ENCODE data around the gene RBM20.
"Not testable (repeated sequence)": the region's sequence is repeated elsewhere in the genome, so short reads cannot be mapped to it uniquely, and the experiment has no call there.

Gene RBM20

GRCh38 chr10:110704906-110705476 lies 60.9 kb downstream of the RBM20 start:
- Mint-ChIP-seq H3K27ac (no peak overlapping the region), H3K4me3 (no peak overlapping the region), H3K27me3 (peaks cover 8% of the 10 kb centered on the region), H3K4me1 (no peaks in the 10 kb centered on the region), H3K9me3 (no peaks in the 10 kb centered on the region), H3K36me3 (peaks cover 3% of the 10 kb centered on the region)
- DNase-seq (ENCODE audit: low spot score in 2 of 2) (no peak), ATAC-seq (ENCODE audit: low read depth) (no peak)

GRCh38 chr10:110705596-110705995 lies 61.5 kb downstream of the RBM20 start:
- DNase-seq (ENCODE audit: low spot score in 2 of 2); H3K27ac Mint-ChIP-seq; H3K27me3 Mint-ChIP-seq; H3K4me1 Mint-ChIP-seq; H3K9me3 Mint-ChIP-seq; H3K4me3 Mint-ChIP-seq; ATAC-seq (ENCODE audit: low read depth); H3K36me3 Mint-ChIP-seq: not testable (repeated sequence)

- DNase-seq (ENCODE audit: low spot score in 2 of 2) (no peak), ATAC-seq (ENCODE audit: low read depth) (no peak)
- Mint-ChIP-seq H3K27me3 (peaks cover 8% of the 10 kb centered on the region), H3K4me3 (no peak overlapping the region), H3K9me3 (no peaks in the 10 kb centered on the region), H3K27ac (no peak overlapping the region), H3K36me3 (peaks cover 3% of the 10 kb centered on the region), H3K4me1 (no peaks in the 10 kb centered on the region)
Observed at GRCh38 chr10:110706690-110707098, 62.6 kb downstream of the RBM20 start.

- Mint-ChIP-seq H3K27me3 (peaks cover 13% of the 10 kb centered on the region), H3K4me3 (no peak overlapping the region), H3K4me1 (no peaks in the 10 kb centered on the region), H3K27ac (no peak overlapping the region), H3K9me3 (no peaks in the 10 kb centered on the region), H3K36me3 (peaks cover 3% of the 10 kb centered on the region)
- DNase-seq (ENCODE audit: low spot score in 2 of 2) (no peak), ATAC-seq (ENCODE audit: low read depth) (no peak)
Observed at GRCh38 chr10:110708776-110709443, 64.8 kb downstream of the RBM20 start.

GRCh38 chr10:110709444-110709828 lies 65.3 kb downstream of the RBM20 start:
- peaks cover 2% of the 10 kb centered on the region for H3K36me3 Mint-ChIP-seq

GRCh38 chr10:110709964-110710587 lies 65.9 kb downstream of the RBM20 start:
- ATAC-seq (ENCODE audit: low read depth) = no peak
- no peak for DNase-seq (ENCODE audit: low spot score in 2 of 2)
- Mint-ChIP-seq H3K27ac (no peak overlapping the region), H3K4me1 (no peaks in the 10 kb centered on the region), H3K4me3 (no peak overlapping the region), H3K9me3 (no peaks in the 10 kb centered on the region), H3K27me3 (peaks cover 11% of the 10 kb centered on the region), H3K36me3 (no peaks in the 10 kb centered on the region)

More at GRCh38 chr10:110709444-110709828, 65.3 kb downstream of the RBM20 start:
- peaks cover 13% of the 10 kb centered on the region for H3K27me3 Mint-ChIP-seq
- H3K27ac Mint-ChIP-seq = no peak overlapping the region
- H3K4me1 Mint-ChIP-seq = no peaks in the 10 kb centered on the region
- DNase-seq (ENCODE audit: low spot score in 2 of 2) (no peak), ATAC-seq (ENCODE audit: low read depth) (no peak)
- no peak overlapping the region for H3K4me3 Mint-ChIP-seq
- no peaks in the 10 kb centered on the region for H3K9me3 Mint-ChIP-seq

- ATAC-seq (ENCODE audit: low read depth) (no peak), DNase-seq (ENCODE audit: low spot score in 2 of 2) (no peak)
- Mint-ChIP-seq H3K9me3 (no peaks in the 10 kb centered on the region), H3K4me1 (no peaks in the 10 kb centered on the region), H3K27me3 (peaks cover 11% of the 10 kb centered on the region), H3K4me3 (no peak overlapping the region), H3K36me3 (no peaks in the 10 kb centered on the region), H3K27ac (no peak overlapping the region)
Observed at GRCh38 chr10:110710621-110711020, 66.5 kb downstream of the RBM20 start.

- no peak overlapping the region for H3K27ac Mint-ChIP-seq
- no peak overlapping the region for H3K4me3 Mint-ChIP-seq
Observed at GRCh38 chr10:110711382-110711781, 67.2 kb downstream of the RBM20 start.

GRCh38 chr10:110714356-110714755 lies 70.2 kb downstream of the RBM20 start:
- Mint-ChIP-seq H3K27me3 (peaks cover 5% of the 10 kb centered on the region), H3K36me3 (no peaks in the 10 kb centered on the region), H3K9me3 (no peaks in the 10 kb centered on the region), H3K27ac (no peak overlapping the region), H3K4me1 (peaks cover 5% of the 10 kb centered on the region), H3K4me3 (no peak overlapping the region)
- DNase-seq (ENCODE audit: low spot score in 2 of 2) (no peak), ATAC-seq (ENCODE audit: low read depth) (no peak)

More at GRCh38 chr10:110711382-110711781, 67.2 kb downstream of the RBM20 start:
- Mint-ChIP-seq H3K36me3 (no peaks in the 10 kb centered on the region), H3K9me3 (no peaks in the 10 kb centered on the region), H3K4me1 (no peaks in the 10 kb centered on the region), H3K27me3 (peaks cover 8% of the 10 kb centered on the region)
- DNase-seq (ENCODE audit: low spot score in 2 of 2) (no peak), ATAC-seq (ENCODE audit: low read depth) (no peak)

- Mint-ChIP-seq H3K27ac (no peak overlapping the region), H3K27me3 (peaks cover 1% of the 10 kb centered on the region), H3K4me1 (peaks cover 9% of the 10 kb centered on the region), H3K36me3 (no peaks in the 10 kb centered on the region), H3K9me3 (peaks cover 7% of the 10 kb centered on the region), H3K4me3 (no peak overlapping the region)
- DNase-seq (ENCODE audit: low spot score in 2 of 2) (peak in 1 of 2 donors; percentile 19), ATAC-seq (ENCODE audit: low read depth) (peak; percentile 97)
Observed at GRCh38 chr10:110717781-110718589, 73.8 kb downstream of the RBM20 start.

GRCh38 chr10:110721406-110722038 lies 77.4 kb downstream of the RBM20 start:
- no peaks in the 10 kb centered on the region for H3K36me3 Mint-ChIP-seq
- ATAC-seq (ENCODE audit: low read depth) = no peak
- peaks cover 7% of the 10 kb centered on the region for H3K9me3 Mint-ChIP-seq
- no peak overlapping the region for H3K27ac Mint-ChIP-seq
- peaks cover 32% of the 10 kb centered on the region for H3K4me1 Mint-ChIP-seq
- H3K4me3 Mint-ChIP-seq = no peak overlapping the region
- H3K27me3 Mint-ChIP-seq = no peaks in the 10 kb centered on the region
- DNase-seq (ENCODE audit: low spot score in 2 of 2) = no peak

GRCh38 chr10:110723224-110723891 lies 79.2 kb downstream of the RBM20 start:
- ATAC-seq (ENCODE audit: low read depth) = peak; percentile 84
- H3K4me1 Mint-ChIP-seq = peaks cover 27% of the 10 kb centered on the region

More at GRCh38 chr10:110723224-110723891, 79.2 kb downstream of the RBM20 start:
- Mint-ChIP-seq H3K27ac (peak overlapping the region; percentile 68), H3K36me3 (no peaks in the 10 kb centered on the region), H3K9me3 (peaks cover 7% of the 10 kb centered on the region), H3K27me3 (peaks cover 3% of the 10 kb centered on the region), H3K4me3 (peak overlapping the region; percentile 44)
- peak in 1 of 2 donors; percentile 35 for DNase-seq (ENCODE audit: low spot score in 2 of 2)
